ENCODE data around the gene RFXAP. TPM values are rescaled to one million over a fixed set of nuclear protein-coding genes. Genes with fewer than 3 reads are reported as not detected.

RFXAP gene
- total RNA-seq, 1 donor from 2014 or later: 18.0 TPM

DNA sequence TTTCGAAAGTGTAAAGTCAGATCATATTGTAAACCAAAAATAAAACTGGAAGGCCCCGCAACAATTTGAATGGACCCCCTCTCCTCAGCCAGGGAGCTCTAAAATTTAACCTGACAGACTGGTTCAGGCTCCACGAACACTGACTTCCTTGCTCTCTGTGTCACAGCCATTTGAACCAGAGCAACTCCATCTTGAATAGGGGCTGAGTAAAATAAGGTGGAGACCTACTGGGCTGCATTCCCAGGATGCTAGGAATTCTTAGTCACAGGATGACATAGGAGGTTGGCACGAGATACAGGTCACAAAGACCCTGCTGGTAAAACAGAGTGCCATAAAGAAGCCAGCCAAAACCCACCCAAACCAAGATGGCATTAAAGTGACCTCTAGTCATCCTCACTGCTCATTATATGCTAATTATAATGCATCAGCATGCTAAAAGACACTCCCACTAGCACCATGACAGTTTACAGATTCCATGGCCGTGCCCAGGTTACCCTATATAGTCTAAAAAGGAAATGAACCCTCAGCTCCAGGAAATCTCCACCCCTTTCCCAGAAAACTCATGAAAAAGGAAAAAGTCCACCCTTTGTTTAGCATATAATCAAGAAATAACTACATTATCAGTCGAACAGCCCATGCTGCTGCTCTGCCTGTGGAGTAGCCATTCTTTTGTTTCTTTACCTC is 43.1 kb downstream of the RFXAP start:
- H3K36me3 Mint-ChIP-seq (ENCODE audit: low read depth): no peaks in the 10 kb centered on the region
- DNase-seq: no peak
- no peak overlapping the region for H3K27ac Mint-ChIP-seq
- intact Hi-C loops (cut with micrococcal nuclease): no loop called here
- H3K27me3 Mint-ChIP-seq: peaks cover 23% of the 10 kb centered on the region
- H3K9me3 Mint-ChIP-seq: no peaks in the 10 kb centered on the region
- H3K4me1 Mint-ChIP-seq: peaks cover 14% of the 10 kb centered on the region
- no peak overlapping the region for H3K4me3 Mint-ChIP-seq

GRCh38 chr13:36862722-36863121 is 43.7 kb downstream of the RFXAP start:
- H3K4me3 Mint-ChIP-seq: no peak overlapping the region
- no peaks in the 10 kb centered on the region for H3K9me3 Mint-ChIP-seq
- peaks cover 11% of the 10 kb centered on the region for H3K4me1 Mint-ChIP-seq
- intact Hi-C loops (cut with micrococcal nuclease): no loop called here
- peaks cover 28% of the 10 kb centered on the region for H3K27me3 Mint-ChIP-seq
- no peak overlapping the region for H3K27ac Mint-ChIP-seq
- no peak for DNase-seq
- no peaks in the 10 kb centered on the region for H3K36me3 Mint-ChIP-seq (ENCODE audit: low read depth)

DNA sequence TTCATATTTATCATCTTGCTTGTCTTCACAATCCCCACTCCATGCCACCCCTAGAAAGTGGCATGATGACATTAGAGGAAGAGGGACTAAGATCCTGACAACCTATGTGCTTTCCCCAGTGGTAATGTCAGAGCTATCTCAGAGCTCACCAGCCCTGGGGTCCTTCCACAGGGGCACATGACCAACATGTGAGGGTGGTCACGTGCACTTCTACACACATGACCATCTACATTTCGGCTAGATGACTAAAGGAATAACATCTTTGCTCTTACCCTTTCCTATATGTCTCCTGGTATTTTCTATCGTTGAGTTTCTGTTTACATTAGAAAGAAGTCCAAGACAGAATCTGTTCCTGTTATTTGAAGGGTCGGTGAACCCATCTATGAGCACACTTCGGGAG is 46.2 kb downstream of the RFXAP start:
- peaks cover 24% of the 10 kb centered on the region for H3K27me3 Mint-ChIP-seq
- no peaks in the 10 kb centered on the region for H3K9me3 Mint-ChIP-seq
- intact Hi-C loops (cut with micrococcal nuclease): no loop called here
- H3K4me1 Mint-ChIP-seq: peaks cover 11% of the 10 kb centered on the region
- no peaks in the 10 kb centered on the region for H3K36me3 Mint-ChIP-seq (ENCODE audit: low read depth)
- H3K27ac Mint-ChIP-seq: no peak overlapping the region
- DNase-seq: no peak
- no peak overlapping the region for H3K4me3 Mint-ChIP-seq

GRCh38 chr13:36866232-36866631 is 47.2 kb downstream of the RFXAP start:
- peaks cover 24% of the 10 kb centered on the region for H3K27me3 Mint-ChIP-seq
- no peak overlapping the region for H3K27ac Mint-ChIP-seq
- no peak overlapping the region for H3K4me3 Mint-ChIP-seq
- H3K9me3 Mint-ChIP-seq: no peaks in the 10 kb centered on the region
- no peaks in the 10 kb centered on the region for H3K36me3 Mint-ChIP-seq (ENCODE audit: low read depth)
- intact Hi-C loops (cut with micrococcal nuclease): no loop called here
- H3K4me1 Mint-ChIP-seq: peaks cover 11% of the 10 kb centered on the region
- no peak for DNase-seq

DNA sequence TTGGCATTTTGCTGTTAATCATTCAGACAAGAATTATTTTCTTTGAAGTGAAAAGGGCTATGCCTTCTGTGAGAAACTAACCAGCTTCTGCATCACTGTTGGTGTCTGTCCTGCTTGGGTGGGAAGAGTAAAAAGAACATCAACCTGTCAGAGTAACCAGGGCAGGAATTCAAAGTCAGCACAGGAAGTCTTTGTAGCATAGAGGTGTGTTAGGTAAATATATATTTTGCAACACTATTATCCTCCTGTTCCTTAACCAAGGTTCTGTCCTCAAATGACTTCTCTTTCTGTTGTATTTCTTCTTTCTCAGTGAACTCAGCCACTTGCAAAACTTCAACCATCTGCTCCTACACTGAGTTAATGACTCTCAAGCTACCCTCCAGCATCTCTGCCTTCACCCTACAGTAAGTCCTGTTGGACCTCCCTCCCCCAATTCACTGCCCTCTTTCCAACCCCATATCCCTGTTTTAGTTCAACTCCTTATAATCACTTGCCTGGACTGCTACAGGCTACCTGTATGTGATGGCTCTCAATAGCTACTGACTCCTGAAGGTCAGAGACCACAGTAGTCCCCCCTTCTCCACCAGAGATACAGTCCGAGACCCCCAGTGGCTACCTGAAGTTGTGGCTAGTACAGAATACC is 51.1 kb downstream of the RFXAP start:
- peaks cover 19% of the 10 kb centered on the region for H3K27me3 Mint-ChIP-seq
- no peaks in the 10 kb centered on the region for H3K36me3 Mint-ChIP-seq (ENCODE audit: low read depth)
- H3K4me1 Mint-ChIP-seq: no peaks in the 10 kb centered on the region
- no peaks in the 10 kb centered on the region for H3K9me3 Mint-ChIP-seq
- intact Hi-C loops (cut with micrococcal nuclease): no loop called here
- H3K4me3 Mint-ChIP-seq: no peak overlapping the region
- H3K27ac Mint-ChIP-seq: no peak overlapping the region
- DNase-seq: no peak

DNA sequence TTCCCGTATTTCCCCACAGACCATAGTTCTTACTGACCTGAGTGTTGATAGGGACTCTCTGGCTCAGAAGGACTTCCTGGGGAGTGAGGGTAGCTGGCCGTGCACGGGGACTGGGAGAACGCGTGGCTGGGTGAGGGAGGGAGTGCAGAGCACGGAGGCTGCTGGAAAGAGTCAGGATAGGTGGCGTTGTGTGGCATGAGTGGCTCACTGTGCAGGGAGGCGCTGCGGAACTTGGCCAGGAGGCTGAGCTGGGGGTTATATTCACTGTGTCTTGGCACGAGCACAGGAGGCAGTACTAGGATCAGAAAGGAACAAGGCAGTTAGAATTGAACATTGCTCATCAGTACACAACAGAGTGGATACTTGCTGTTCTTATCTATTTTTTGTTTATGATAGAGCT is 53.6 kb downstream of the RFXAP start:
- no peak for DNase-seq
- H3K27ac Mint-ChIP-seq: no peak overlapping the region
- H3K9me3 Mint-ChIP-seq: no peaks in the 10 kb centered on the region
- intact Hi-C loops (cut with micrococcal nuclease): no loop called here
- H3K4me1 Mint-ChIP-seq: no peaks in the 10 kb centered on the region
- H3K27me3 Mint-ChIP-seq: peaks cover 13% of the 10 kb centered on the region
- no peaks in the 10 kb centered on the region for H3K36me3 Mint-ChIP-seq (ENCODE audit: low read depth)
- H3K4me3 Mint-ChIP-seq: no peak overlapping the region

DNA sequence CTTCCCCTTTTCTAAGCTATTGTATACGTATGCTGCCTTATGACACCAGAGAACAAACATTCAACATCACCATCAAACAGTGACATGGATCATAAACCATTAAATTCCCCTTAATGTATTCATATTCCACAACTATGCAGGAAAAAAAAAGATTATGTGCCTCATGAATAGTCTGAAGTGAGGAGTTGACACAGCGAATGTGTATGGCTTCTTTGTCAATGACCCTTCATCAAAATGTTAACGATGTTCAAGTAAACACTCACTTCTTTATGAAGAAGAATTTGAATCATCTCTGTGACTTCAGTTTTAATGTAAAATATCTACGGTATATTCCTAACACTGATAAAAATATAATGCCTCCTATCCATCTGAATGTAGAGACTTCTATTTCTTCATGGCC is 56.4 kb downstream of the RFXAP start:
- Mint-ChIP-seq H3K36me3 (ENCODE audit: low read depth) (no peaks in the 10 kb centered on the region), H3K4me3 (no peak overlapping the region), H3K9me3 (no peaks in the 10 kb centered on the region), H3K27me3 (peaks cover 19% of the 10 kb centered on the region), H3K4me1 (no peaks in the 10 kb centered on the region), H3K27ac (no peak overlapping the region)
- DNase-seq: no peak
- intact Hi-C loops (cut with micrococcal nuclease): no loop called here

DNA sequence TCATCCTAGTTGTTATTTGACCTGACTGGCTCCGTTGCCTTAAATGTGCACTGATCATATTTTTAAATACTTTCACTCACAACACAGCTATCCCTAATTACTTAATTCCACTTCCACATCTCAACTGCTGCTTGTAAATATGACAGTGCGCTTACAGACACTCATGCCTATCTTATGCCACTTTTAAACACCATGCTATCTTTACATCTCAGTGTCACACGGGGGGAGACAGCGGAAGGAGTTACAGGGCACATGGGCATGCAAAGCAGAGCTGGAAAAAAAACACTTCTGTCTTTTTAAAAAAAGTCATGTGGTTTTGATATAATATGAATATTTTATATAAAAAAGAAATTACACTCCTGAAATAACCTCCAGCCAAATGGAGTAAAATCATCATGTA is 56.9 kb downstream of the RFXAP start:
- Mint-ChIP-seq H3K36me3 (ENCODE audit: low read depth) (no peaks in the 10 kb centered on the region), H3K4me3 (no peak overlapping the region), H3K27ac (no peak overlapping the region), H3K9me3 (no peaks in the 10 kb centered on the region), H3K27me3 (peaks cover 19% of the 10 kb centered on the region), H3K4me1 (no peaks in the 10 kb centered on the region)
- no peak for DNase-seq
- intact Hi-C loops (cut with micrococcal nuclease): no loop called here

Other genes with a start within 250 kb of the RFXAP start
- 0.07 TPM in 1 of 2 replicates, not detected in the other for gene SERTM1, start 145.2 kb upstream of the RFXAP start, total RNA-seq
- gene SMAD9, start 101.0 kb downstream of the RFXAP start, total RNA-seq: 0.05 TPM in 1 of 2 replicates, not detected in the other
- gene ALG5, start 180.1 kb downstream of the RFXAP start, total RNA-seq: 53.6 and 53.8 TPM in 2 replicates
- gene EXOSC8, start 181.6 kb downstream of the RFXAP start, total RNA-seq: 158 and 162 TPM in 2 replicates
- gene SUPT20H, start 240.5 kb downstream of the RFXAP start, total RNA-seq: 67.4 and 74.8 TPM in 2 replicates

Data from activated CD4-positive, alpha-beta T cell treated with anti-CD3 and anti-CD28 coated beads, Interleukin-2, amount 10 ng/mL, durations not matched to agents 24 days and 14 days (primary cell).